ENCODE measurements around the gene AP3S2. TPM values are rescaled to one million over a fixed set of nuclear protein-coding genes. Genes with fewer than 3 reads are reported as not detected.

Gene AP3S2
- total and polyA plus RNA-seq, 2 of the 13 experiments (the other 11 are each of a cell fraction or from before 2014, with no cell fraction given) = 17.6 to 44.4 TPM

DNA sequence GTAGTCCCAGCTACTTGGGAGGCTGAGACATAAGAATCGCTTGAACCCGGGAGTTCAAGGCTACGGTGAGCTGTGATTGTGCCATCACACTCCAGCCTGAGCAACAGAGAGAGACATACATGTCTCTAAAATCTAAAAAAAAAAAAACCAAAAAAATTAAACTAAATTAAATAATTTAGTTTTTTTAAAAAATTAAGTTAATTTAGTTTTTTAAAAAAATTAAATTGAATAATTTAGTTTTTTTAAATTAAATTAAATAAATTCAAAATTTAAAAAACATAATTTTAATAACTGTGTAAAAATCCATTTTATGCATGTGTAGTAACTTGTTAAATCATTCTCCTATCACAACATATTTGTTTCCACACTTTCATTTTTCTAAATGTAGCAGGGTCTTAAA lies 39.1 kb upstream of the AP3S2 start:
- H2AFZ ChIP-seq (ENCODE audit: low read length) = no peak overlapping the region
- no peaks in the 10 kb centered on the region for H4K20me1 ChIP-seq (ENCODE audit: insufficient read depth, low read length)
- no peaks in the 10 kb centered on the region for H3K9me3 ChIP-seq (ENCODE audit: low read length)
- DNase-seq (ENCODE audit: low spot score) (no peak), FAIRE-seq (no peak), ATAC-seq (no peak)
- ChIA-PET POLR2A (interaction anchor here (0.6 kb wide), 1 partner anchor 203 kb away, joined by 3 read pairs; no protein-coding TSS in a partner anchor), CTCF (ENCODE audit: low intra/inter-chr PET ratio, low total read pairs) (no interaction called here)
- peaks cover 9% of the 10 kb centered on the region for H3K4me1 ChIP-seq (ENCODE audit: insufficient read depth, low read length)
- H3K27ac ChIP-seq (ENCODE audit: extremely low read length, insufficient read depth, low read length) = no peak overlapping the region
- BruUV-seq (replicated peaks) = no TSS peak
- TF ChIP-seq TIGD3 (CRISPR knock-in tag; IDR thresholded peaks at IDR 0.05; ENCODE audit: borderline replicate concordance) (no peak), SOX13 (IDR thresholded peaks at IDR 0.05) (no peak), SOX13 (CRISPR knock-in tag; conservative IDR thresholded peaks at IDR 0.05 in 1 of 2, IDR thresholded peaks at IDR 0.05 in 1 of 2) (no peak), KIAA2018 (CRISPR knock-in tag; IDR thresholded peaks at IDR 0.05; ENCODE audit: borderline replicate concordance) (no peak), ZNF562 (CRISPR knock-in tag; IDR thresholded peaks at IDR 0.05; ENCODE audit: borderline replicate concordance) (no peak)
- H3K4me3 ChIP-seq (replicated peaks in 1 of 3; ENCODE audit: insufficient read depth in 1 of 3, low read depth in 2 of 3, low read length in 3 of 3) = no peak overlapping the region
- 71% methylated on average over 3 of the region's 3 CpGs for WGBS (ENCODE audit: low lambda C conversion rate)
- no peaks in the 10 kb centered on the region for H3K79me2 ChIP-seq (ENCODE audit: insufficient read depth, low read length)
- intact Hi-C loops (cut with micrococcal nuclease; ENCODE audit: unreplicated experiment) = no loop called here
- in situ Hi-C loops (cut with HindIII; ENCODE audit: extremely low pct_ligation_motif_present, low pct_unique_long_range_greater_than_20kb) = no loop called here
- H3K9ac ChIP-seq (ENCODE audit: insufficient read depth, low read depth, low read length) = no peak overlapping the region
- H3K36me3 ChIP-seq (replicated peaks in 1 of 2; ENCODE audit: control insufficient read depth in 1 of 2, insufficient read depth in 2 of 2, low read length in 2 of 2) = no peaks in the 10 kb centered on the region
- H3K27me3 ChIP-seq (ENCODE audit: control insufficient read depth in 1 of 2, insufficient read depth in 2 of 2, low read length in 2 of 2) = peaks cover 0 to 22% of the 10 kb centered on the region in 2 experiments; a peak in 3 of 5 replicates
- H3K4me2 ChIP-seq (ENCODE audit: low read depth, low read length) = no peak overlapping the region

Measured in HepG2 (cell line).